Measurements from ENCODE around the gene KANTR. TPM values are rescaled to one million over a fixed set of nuclear protein-coding genes. Genes with fewer than 3 reads are reported as not detected.

The KANTR gene
- polyA plus RNA-seq, 1 donor from 2014 or later, result 37.5 TPM

DNA sequence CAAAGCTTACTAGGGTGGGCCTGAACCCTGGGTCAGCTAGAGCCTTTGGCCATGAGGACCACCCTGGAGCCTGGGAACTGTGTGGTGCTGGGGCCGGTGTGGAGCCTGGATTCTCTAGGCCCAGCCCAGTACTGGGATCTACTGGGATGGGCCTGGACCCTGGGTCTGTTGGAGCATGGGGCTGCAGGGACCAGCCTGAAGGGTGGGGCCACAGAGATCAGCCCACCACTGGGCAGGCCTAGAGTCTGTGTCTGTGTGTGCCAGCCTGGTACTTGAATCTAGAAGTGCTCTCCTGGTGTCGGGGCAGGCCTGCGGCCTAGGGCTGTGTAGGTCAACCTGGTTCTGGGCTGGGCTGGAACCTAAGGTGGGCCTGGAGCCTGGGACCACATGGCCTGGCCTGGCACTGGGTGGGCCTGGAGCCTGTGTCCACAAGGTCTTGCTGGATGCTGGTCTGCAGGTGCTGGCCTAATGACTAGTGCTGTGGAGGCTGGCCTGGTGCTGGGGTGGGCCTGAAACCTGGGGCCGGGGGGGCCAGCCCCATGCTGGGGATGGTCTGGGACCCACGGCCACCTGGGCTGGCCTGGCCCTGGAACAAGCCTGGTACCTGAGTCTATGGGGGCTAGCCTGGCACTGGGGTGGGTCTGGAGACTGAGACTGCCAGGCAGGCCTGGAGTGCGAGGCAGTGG is 21.1 kb downstream of the KANTR start:
- TF ChIP-seq TAF1 (IDR thresholded peaks at IDR 0.05; ENCODE audit: low read depth) (no peak), RAD21 (conservative IDR thresholded peaks at IDR 0.05) (no peak), EP300 (conservative IDR thresholded peaks at IDR 0.05; ENCODE audit: poor library complexity, severe bottlenecking) (no peak), SMC3 (conservative IDR thresholded peaks at IDR 0.05; ENCODE audit: poor library complexity) (no peak), POLR2AphosphoS5 (IDR thresholded peaks at IDR 0.05) (no peak), MXI1 (conservative IDR thresholded peaks at IDR 0.05; ENCODE audit: poor library complexity, severe bottlenecking) (no peak), EZH2 (IDR thresholded peaks at IDR 0.05; ENCODE audit: borderline replicate concordance, insufficient read depth, low read length, poor library complexity, severe bottlenecking) (no peak)
- TF ChIP-seq, protein P1, sequence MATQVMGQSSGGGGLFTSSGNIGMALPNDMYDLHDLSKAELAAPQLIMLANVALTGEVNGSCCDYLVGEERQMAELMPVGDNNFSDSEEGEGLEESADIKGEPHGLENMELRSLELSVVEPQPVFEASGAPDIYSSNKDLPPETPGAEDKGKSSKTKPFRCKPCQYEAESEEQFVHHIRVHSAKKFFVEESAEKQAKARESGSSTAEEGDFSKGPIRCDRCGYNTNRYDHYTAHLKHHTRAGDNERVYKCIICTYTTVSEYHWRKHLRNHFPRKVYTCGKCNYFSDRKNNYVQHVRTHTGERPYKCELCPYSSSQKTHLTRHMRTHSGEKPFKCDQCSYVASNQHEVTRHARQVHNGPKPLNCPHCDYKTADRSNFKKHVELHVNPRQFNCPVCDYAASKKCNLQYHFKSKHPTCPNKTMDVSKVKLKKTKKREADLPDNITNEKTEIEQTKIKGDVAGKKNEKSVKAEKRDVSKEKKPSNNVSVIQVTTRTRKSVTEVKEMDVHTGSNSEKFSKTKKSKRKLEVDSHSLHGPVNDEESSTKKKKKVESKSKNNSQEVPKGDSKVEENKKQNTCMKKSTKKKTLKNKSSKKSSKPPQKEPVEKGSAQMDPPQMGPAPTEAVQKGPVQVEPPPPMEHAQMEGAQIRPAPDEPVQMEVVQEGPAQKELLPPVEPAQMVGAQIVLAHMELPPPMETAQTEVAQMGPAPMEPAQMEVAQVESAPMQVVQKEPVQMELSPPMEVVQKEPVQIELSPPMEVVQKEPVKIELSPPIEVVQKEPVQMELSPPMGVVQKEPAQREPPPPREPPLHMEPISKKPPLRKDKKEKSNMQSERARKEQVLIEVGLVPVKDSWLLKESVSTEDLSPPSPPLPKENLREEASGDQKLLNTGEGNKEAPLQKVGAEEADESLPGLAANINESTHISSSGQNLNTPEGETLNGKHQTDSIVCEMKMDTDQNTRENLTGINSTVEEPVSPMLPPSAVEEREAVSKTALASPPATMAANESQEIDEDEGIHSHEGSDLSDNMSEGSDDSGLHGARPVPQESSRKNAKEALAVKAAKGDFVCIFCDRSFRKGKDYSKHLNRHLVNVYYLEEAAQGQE (IDR thresholded peaks at IDR 0.05; ENCODE audit: borderline replicate concordance), result no peak
- TF ChIP-seq, protein P2, sequence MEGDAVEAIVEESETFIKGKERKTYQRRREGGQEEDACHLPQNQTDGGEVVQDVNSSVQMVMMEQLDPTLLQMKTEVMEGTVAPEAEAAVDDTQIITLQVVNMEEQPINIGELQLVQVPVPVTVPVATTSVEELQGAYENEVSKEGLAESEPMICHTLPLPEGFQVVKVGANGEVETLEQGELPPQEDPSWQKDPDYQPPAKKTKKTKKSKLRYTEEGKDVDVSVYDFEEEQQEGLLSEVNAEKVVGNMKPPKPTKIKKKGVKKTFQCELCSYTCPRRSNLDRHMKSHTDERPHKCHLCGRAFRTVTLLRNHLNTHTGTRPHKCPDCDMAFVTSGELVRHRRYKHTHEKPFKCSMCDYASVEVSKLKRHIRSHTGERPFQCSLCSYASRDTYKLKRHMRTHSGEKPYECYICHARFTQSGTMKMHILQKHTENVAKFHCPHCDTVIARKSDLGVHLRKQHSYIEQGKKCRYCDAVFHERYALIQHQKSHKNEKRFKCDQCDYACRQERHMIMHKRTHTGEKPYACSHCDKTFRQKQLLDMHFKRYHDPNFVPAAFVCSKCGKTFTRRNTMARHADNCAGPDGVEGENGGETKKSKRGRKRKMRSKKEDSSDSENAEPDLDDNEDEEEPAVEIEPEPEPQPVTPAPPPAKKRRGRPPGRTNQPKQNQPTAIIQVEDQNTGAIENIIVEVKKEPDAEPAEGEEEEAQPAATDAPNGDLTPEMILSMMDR (IDR thresholded peaks at IDR 0.05; ENCODE audit: poor library complexity, severe bottlenecking), result no peak
- no peaks in the 10 kb centered on the region for H3K36me3 ChIP-seq (ENCODE audit: insufficient read depth, low read length)
- H3K79me2 ChIP-seq (replicated peaks; ENCODE audit: insufficient read depth, low read length), result no peaks in the 10 kb centered on the region
- H3K9me3 ChIP-seq (ENCODE audit: low read length), result no peaks in the 10 kb centered on the region
- no peaks in the 10 kb centered on the region for H4K20me1 ChIP-seq (ENCODE audit: insufficient read depth)
- no peak overlapping the region for H3K4me2 ChIP-seq (ENCODE audit: low read length)
- no peak overlapping the region for H3K27ac ChIP-seq (ENCODE audit: low read length)
- H3K9me2 ChIP-seq (ENCODE audit: insufficient read depth, low read length), result no peaks in the 10 kb centered on the region
- H3F3A ChIP-seq (ENCODE audit: insufficient read depth, low read length, poor library complexity, severe bottlenecking), result no peaks in the 10 kb centered on the region
- H3K9ac ChIP-seq (ENCODE audit: low read length), result no peak overlapping the region
- no peak overlapping the region for H3K4me3 ChIP-seq (ENCODE audit: low read length)
- H2AFZ ChIP-seq (ENCODE audit: low read depth, low read length), result no peak overlapping the region
- H3K27me3 ChIP-seq (ENCODE audit: insufficient read depth, low read depth, low read length), result no peaks in the 10 kb centered on the region

DNA sequence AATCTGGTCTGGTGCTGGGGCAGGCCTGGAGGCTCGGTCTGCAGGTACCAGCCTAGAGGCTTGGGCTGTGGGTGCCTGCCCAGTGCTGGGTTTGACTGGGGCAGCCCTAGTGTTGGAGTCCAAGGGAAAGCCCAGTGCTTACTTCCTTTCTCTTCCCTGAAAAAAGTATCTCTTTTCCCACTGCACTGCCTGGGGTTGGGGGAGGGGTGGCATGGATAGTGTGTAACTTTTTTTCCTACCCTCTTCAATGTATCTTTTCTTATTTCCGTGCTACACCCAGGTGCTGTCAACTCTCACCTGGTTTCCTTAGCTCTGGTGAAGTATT is 21.6 kb downstream of the KANTR start:
- Histone ChIP-seq H3K36me3 (ENCODE audit: insufficient read depth, low read length) (no peaks in the 10 kb centered on the region), H3K9me2 (ENCODE audit: insufficient read depth, low read length) (no peaks in the 10 kb centered on the region), H3K27me3 (ENCODE audit: insufficient read depth, low read depth, low read length) (no peaks in the 10 kb centered on the region), H3K9me3 (ENCODE audit: low read length) (no peaks in the 10 kb centered on the region), H3K27ac (ENCODE audit: low read length) (no peak overlapping the region), H3F3A (ENCODE audit: insufficient read depth, low read length, poor library complexity, severe bottlenecking) (no peaks in the 10 kb centered on the region), H3K4me2 (ENCODE audit: low read length) (no peak overlapping the region), H4K20me1 (ENCODE audit: insufficient read depth) (no peaks in the 10 kb centered on the region), H3K4me3 (ENCODE audit: low read length) (no peak overlapping the region), H2AFZ (ENCODE audit: low read depth, low read length) (no peak overlapping the region), H3K79me2 (replicated peaks; ENCODE audit: insufficient read depth, low read length) (no peaks in the 10 kb centered on the region), H3K9ac (ENCODE audit: low read length) (no peak overlapping the region)
- TF ChIP-seq EZH2 (IDR thresholded peaks at IDR 0.05; ENCODE audit: borderline replicate concordance, insufficient read depth, low read length, poor library complexity, severe bottlenecking), result no peak
- no peak for TF ChIP-seq RAD21 (conservative IDR thresholded peaks at IDR 0.05)
- no peak for TF ChIP-seq SMC3 (conservative IDR thresholded peaks at IDR 0.05; ENCODE audit: poor library complexity)
- no peak for TF ChIP-seq TAF1 (IDR thresholded peaks at IDR 0.05; ENCODE audit: low read depth)
- no peak for TF ChIP-seq MXI1 (conservative IDR thresholded peaks at IDR 0.05; ENCODE audit: poor library complexity, severe bottlenecking)
- no peak for TF ChIP-seq POLR2AphosphoS5 (IDR thresholded peaks at IDR 0.05)
- TF ChIP-seq, protein P2 (IDR thresholded peaks at IDR 0.05; ENCODE audit: poor library complexity, severe bottlenecking), result no peak
- TF ChIP-seq, protein P1 (IDR thresholded peaks at IDR 0.05; ENCODE audit: borderline replicate concordance), result no peak
- no peak for TF ChIP-seq EP300 (conservative IDR thresholded peaks at IDR 0.05; ENCODE audit: poor library complexity, severe bottlenecking)
